ENCODE results near the gene NFIA.

Gene NFIA

GRCh38 chr1:61284248-61284854 is 202.0 kb downstream of the NFIA start:
- Histone ChIP-seq H2AFZ (ENCODE audit: low read depth, low read length) (no peak overlapping the region), H3K36me3 (ENCODE audit: insufficient read depth, low read length) (no peaks in the 10 kb centered on the region), H3K4me1 (ENCODE audit: insufficient read depth, low read length) (no peaks in the 10 kb centered on the region), H3K4me3 (ENCODE audit: low read length) (no peak overlapping the region), H3K9me3 (ENCODE audit: low read length) (no peaks in the 10 kb centered on the region), H3K27me3 (ENCODE audit: insufficient read depth, low read length) (no peaks in the 10 kb centered on the region)

DNA sequence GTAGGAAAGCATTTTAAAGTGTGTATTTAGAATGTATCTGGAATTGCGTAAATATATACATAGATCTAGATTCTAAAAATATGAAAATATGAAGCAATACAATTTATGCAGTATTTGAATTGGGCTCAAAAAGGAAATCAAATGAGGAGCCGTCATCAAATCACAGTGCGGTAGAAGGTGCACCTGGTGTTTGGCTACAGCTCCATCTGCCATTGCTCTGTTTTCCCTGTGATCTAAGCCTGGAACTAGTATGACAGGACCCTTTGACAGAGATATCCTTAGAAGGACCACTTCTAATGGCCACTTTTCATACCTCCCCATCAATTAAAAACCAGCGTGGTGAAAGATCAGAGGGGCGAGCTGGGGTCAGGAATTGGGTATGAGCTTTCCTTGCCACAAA is 202.6 kb downstream of the NFIA start:
- Histone ChIP-seq H3K4me3 (ENCODE audit: low read length) (no peak overlapping the region), H3K9me3 (ENCODE audit: low read length) (no peaks in the 10 kb centered on the region), H3K27me3 (ENCODE audit: insufficient read depth, low read length) (no peaks in the 10 kb centered on the region), H3K4me1 (ENCODE audit: insufficient read depth, low read length) (no peaks in the 10 kb centered on the region), H3K36me3 (ENCODE audit: insufficient read depth, low read length) (no peaks in the 10 kb centered on the region), H2AFZ (ENCODE audit: low read depth, low read length) (no peak overlapping the region)

- no peaks in the 10 kb centered on the region for H3K27me3 ChIP-seq (ENCODE audit: insufficient read depth, low read length)
- no peaks in the 10 kb centered on the region for H3K36me3 ChIP-seq (ENCODE audit: insufficient read depth, low read length)
- no peaks in the 10 kb centered on the region for H3K4me1 ChIP-seq (ENCODE audit: insufficient read depth, low read length)
- no peak overlapping the region for H2AFZ ChIP-seq (ENCODE audit: low read depth, low read length)
- no peak overlapping the region for H3K4me3 ChIP-seq (ENCODE audit: low read length)
- no peaks in the 10 kb centered on the region for H3K9me3 ChIP-seq (ENCODE audit: low read length)
Observed at GRCh38 chr1:61285371-61285885, 203.1 kb downstream of the NFIA start.

DNA sequence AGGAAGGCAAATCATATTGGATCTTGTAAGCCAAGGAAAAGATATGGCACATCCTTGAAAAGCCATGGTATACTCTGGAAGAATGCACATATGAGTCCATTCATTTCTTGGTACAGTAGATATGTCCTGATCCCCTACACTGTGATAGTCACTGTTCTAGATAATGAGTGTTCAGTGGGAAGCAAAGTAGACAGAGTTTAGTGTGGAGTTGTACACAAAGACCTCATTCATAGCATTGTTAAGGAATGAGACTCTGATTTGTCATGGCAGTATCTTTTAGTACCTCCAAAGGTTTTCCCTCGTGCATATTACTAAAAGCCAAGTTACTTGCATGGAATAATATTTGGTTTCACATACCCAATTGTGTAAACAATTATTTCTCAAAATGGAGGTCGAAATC is 204.7 kb downstream of the NFIA start:
- no peaks in the 10 kb centered on the region for H3K36me3 ChIP-seq (ENCODE audit: insufficient read depth, low read length)
- no peaks in the 10 kb centered on the region for H3K9me3 ChIP-seq (ENCODE audit: low read length)
- no peaks in the 10 kb centered on the region for H3K4me1 ChIP-seq (ENCODE audit: insufficient read depth, low read length)
- H3K27me3 ChIP-seq (ENCODE audit: insufficient read depth, low read length): no peaks in the 10 kb centered on the region
- H2AFZ ChIP-seq (ENCODE audit: low read depth, low read length): no peak overlapping the region
- H3K4me3 ChIP-seq (ENCODE audit: low read length): no peak overlapping the region

DNA sequence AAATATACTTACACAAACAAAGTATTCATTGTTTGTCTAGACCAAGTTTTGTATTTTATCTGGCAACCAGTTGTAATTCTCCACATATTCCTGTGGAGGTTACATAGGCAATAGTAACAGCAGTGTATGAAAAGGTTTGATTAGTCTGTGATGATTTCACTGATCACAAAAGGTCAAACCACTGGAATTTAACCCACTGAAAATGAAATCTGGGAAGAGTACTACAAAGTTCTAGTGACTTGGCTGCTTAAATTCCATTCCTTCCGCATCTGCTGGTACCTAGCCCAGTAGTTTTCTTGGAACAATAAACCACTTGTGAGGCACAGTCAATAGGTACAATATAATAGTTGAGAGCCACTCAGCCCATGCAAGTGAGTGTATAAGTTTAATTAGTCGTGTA is 205.4 kb downstream of the NFIA start:
- H2AFZ ChIP-seq (ENCODE audit: low read depth, low read length): no peak overlapping the region
- H3K4me1 ChIP-seq (ENCODE audit: insufficient read depth, low read length): no peaks in the 10 kb centered on the region
- H3K9me3 ChIP-seq (ENCODE audit: low read length): no peaks in the 10 kb centered on the region
- H3K36me3 ChIP-seq (ENCODE audit: insufficient read depth, low read length): no peaks in the 10 kb centered on the region
- H3K4me3 ChIP-seq (ENCODE audit: low read length): no peak overlapping the region
- H3K27me3 ChIP-seq (ENCODE audit: insufficient read depth, low read length): no peaks in the 10 kb centered on the region

DNA sequence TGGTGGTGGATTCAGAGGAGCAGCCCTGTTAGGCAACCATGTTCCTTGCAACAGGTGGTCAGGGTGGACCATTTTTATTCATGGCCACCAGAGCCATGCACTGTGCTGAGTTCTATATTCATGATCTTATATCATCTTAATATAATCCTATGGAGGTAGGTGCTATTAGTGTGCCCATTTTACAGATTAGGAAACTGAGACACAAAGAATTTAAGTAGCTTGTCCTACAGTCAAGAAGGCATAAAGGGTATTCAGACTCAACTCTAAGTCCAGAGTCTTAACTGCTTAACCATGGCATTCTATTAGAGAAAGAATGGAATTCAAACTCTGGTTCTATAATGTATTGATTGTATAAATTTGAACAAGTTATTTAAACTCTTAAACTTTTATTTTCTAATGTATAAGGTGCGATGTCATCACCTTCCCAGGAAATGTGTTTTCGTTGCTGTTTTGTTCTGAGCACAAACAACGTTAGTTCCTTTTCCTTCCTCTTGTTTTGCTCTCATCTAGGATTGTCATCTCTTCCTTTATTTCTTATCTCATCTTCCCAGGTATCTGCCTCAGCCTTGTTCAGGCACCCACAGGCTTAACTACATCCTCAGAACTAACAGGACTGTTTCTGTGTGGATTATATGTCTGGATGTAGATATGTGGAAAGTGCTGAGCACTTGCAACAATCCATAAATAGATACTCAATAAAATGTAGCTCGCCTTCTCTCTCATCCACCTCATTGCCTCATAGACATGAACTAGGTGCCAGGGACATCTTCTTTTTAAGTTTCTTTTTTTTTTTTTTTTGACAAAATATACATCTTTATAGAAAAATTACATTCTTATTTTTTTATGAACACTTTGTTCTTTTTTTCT is 207.1 kb downstream of the NFIA start:
- Histone ChIP-seq H2AFZ (ENCODE audit: low read depth, low read length) (no peak overlapping the region), H3K9me3 (ENCODE audit: low read length) (no peaks in the 10 kb centered on the region), H3K4me3 (ENCODE audit: low read length) (no peak overlapping the region), H3K4me1 (ENCODE audit: insufficient read depth, low read length) (no peaks in the 10 kb centered on the region), H3K36me3 (ENCODE audit: insufficient read depth, low read length) (no peaks in the 10 kb centered on the region), H3K27me3 (ENCODE audit: insufficient read depth, low read length) (no peaks in the 10 kb centered on the region)

- Histone ChIP-seq H3K4me1 (ENCODE audit: insufficient read depth, low read length) (no peaks in the 10 kb centered on the region), H2AFZ (ENCODE audit: low read depth, low read length) (no peak overlapping the region), H3K9me3 (ENCODE audit: low read length) (no peaks in the 10 kb centered on the region), H3K36me3 (ENCODE audit: insufficient read depth, low read length) (no peaks in the 10 kb centered on the region), H3K4me3 (ENCODE audit: low read length) (no peak overlapping the region), H3K27me3 (ENCODE audit: insufficient read depth, low read length) (no peaks in the 10 kb centered on the region)
Observed at GRCh38 chr1:61290525-61290924, 208.2 kb downstream of the NFIA start.

DNA sequence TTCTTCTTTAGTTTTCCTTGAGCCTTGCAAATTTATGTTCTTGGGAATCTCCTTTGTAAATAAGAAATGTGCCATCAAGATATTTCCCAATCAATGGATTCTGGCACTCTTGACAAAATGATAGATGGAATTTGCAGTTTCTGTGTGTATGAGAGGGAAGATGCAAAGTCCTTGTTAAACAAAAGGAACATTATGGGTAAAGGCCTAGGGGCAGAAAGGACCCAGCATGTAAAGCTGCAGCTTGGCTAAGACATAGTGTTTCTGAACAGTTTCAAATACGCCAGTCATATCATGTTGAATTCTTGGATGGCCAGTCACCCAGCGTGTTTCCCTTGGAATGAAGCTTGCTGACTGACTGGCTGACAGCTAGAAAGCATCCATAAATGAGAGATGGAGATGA is 210.8 kb downstream of the NFIA start:
- no peaks in the 10 kb centered on the region for H3K36me3 ChIP-seq (ENCODE audit: insufficient read depth, low read length)
- no peaks in the 10 kb centered on the region for H3K27me3 ChIP-seq (ENCODE audit: insufficient read depth, low read length)
- H3K4me3 ChIP-seq (ENCODE audit: low read length): no peak overlapping the region
- H2AFZ ChIP-seq (ENCODE audit: low read depth, low read length): no peak overlapping the region
- no peaks in the 10 kb centered on the region for H3K4me1 ChIP-seq (ENCODE audit: insufficient read depth, low read length)
- no peaks in the 10 kb centered on the region for H3K9me3 ChIP-seq (ENCODE audit: low read length)

DNA sequence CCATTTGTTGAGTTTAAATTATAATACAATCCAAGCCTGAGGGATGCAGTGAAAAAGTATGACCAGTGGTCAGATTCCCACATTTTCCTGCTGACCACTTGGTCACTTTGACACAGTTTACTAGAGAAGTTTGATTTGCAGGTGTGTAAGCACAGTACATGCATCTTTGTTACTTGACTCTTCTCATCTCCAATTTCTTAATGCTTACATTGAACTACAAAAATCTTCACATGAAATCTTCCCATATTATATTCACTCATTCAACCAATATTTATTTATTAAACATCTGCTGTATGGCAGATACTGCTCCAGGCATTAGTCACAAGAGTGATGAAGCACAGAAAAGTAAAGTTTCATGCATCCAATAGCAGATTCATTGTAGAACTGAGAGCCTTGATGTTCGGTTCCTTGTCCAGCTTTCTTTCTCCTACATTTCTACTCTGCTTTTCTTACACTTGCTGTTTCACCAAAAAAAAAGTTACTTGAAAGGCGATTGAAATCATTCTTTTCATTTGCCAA is 211.7 kb downstream of the NFIA start:
- Histone ChIP-seq H3K36me3 (ENCODE audit: insufficient read depth, low read length) (no peaks in the 10 kb centered on the region), H3K9me3 (ENCODE audit: low read length) (no peaks in the 10 kb centered on the region), H3K27me3 (ENCODE audit: insufficient read depth, low read length) (no peaks in the 10 kb centered on the region), H3K4me1 (ENCODE audit: insufficient read depth, low read length) (no peaks in the 10 kb centered on the region), H2AFZ (ENCODE audit: low read depth, low read length) (no peak overlapping the region), H3K4me3 (ENCODE audit: low read length) (no peak overlapping the region)

- Histone ChIP-seq H3K4me3 (ENCODE audit: low read length) (no peak overlapping the region), H2AFZ (ENCODE audit: low read depth, low read length) (no peak overlapping the region), H3K4me1 (ENCODE audit: insufficient read depth, low read length) (no peaks in the 10 kb centered on the region), H3K27me3 (ENCODE audit: insufficient read depth, low read length) (no peaks in the 10 kb centered on the region), H3K36me3 (ENCODE audit: insufficient read depth, low read length) (no peaks in the 10 kb centered on the region), H3K9me3 (ENCODE audit: low read length) (no peaks in the 10 kb centered on the region)
Observed at GRCh38 chr1:61294930-61295329, 212.6 kb downstream of the NFIA start.

DNA sequence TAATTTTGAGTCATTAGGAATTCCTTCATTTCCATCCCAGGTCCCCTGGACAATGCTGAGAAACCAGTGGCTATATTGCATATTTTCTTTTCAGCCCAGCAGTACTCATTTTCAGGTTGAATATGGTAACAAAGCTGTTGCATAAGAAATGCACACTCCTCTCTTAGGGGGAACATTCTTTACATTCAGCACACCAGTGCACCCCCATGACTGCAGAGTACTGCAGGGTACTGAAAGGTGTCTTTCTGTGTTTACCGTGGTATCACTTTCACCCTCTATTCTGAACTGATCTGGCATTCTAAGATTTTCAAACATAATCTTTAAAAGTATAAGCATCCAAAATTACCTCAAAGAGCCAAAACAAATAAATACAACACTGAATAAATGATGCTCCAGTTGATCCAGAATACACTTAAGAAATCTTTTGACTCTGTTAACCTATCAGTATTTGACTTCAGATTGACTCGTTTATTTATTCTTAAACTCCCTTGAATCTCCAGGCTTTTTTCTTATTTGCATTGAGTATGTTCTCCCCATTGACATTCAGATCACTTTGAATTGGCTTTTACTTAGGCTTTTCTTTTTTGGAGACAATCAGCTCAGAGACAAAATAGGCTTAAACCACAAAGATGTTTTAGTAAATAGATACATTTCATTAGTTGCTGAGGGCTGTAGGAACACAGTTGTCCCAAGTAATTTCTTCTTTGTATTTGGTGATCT is 213.6 kb downstream of the NFIA start:
- no peaks in the 10 kb centered on the region for H3K27me3 ChIP-seq (ENCODE audit: insufficient read depth, low read length)
- H3K4me1 ChIP-seq (ENCODE audit: insufficient read depth, low read length): no peaks in the 10 kb centered on the region
- no peaks in the 10 kb centered on the region for H3K9me3 ChIP-seq (ENCODE audit: low read length)
- no peak overlapping the region for H3K4me3 ChIP-seq (ENCODE audit: low read length)
- H2AFZ ChIP-seq (ENCODE audit: low read depth, low read length): no peak overlapping the region
- no peaks in the 10 kb centered on the region for H3K36me3 ChIP-seq (ENCODE audit: insufficient read depth, low read length)

DNA sequence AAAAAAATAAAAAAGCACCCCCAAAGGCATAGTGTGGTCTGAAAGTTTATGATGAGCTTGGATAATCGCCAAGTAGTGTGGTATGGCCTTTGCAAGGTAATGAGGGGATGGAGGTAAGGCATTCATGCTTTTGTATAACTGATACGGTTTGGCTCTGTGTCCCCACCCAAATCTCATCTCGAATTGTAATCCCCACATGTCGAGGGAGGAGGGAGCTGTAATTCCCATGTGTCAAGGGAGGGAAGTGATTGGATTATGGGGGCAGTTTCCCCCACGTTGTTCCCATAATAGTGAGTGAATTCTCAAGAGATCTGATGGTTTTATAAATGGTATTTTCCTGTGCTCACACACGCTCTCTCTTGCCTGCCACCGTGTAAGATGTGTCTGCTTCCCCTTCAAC is 215.5 kb downstream of the NFIA start:
- H3K36me3 ChIP-seq (ENCODE audit: insufficient read depth, low read length): no peaks in the 10 kb centered on the region
- no peak overlapping the region for H3K4me3 ChIP-seq (ENCODE audit: low read length)
- no peaks in the 10 kb centered on the region for H3K9me3 ChIP-seq (ENCODE audit: low read length)
- H2AFZ ChIP-seq (ENCODE audit: low read depth, low read length): no peak overlapping the region
- H3K27me3 ChIP-seq (ENCODE audit: insufficient read depth, low read length): no peaks in the 10 kb centered on the region
- H3K4me1 ChIP-seq (ENCODE audit: insufficient read depth, low read length): no peaks in the 10 kb centered on the region

DNA sequence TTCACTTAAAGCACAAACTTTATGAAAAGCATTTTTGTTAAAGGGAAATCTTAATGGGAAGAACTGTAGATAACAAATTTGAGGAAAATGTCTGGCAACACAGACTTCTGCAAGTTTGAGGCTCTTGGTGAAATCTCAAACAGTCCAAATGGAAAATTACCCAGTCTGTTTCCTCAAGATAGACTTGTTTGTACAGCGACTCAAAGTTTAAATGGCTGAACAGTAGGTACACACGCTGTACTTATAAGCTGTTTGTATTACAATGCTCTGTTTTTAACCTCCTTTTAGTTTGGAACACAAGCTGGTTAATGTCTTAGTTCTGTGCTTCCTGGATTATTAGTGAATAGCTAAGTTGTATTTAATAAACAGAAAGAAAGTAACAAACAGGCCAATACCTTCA is 217.1 kb downstream of the NFIA start:
- H3K4me1 ChIP-seq (ENCODE audit: insufficient read depth, low read length): no peaks in the 10 kb centered on the region

More for the DNA sequence above, 217.1 kb downstream of the NFIA start:
- no peaks in the 10 kb centered on the region for H3K27me3 ChIP-seq (ENCODE audit: insufficient read depth, low read length)
- H3K4me3 ChIP-seq (ENCODE audit: low read length): no peak overlapping the region
- no peak overlapping the region for H2AFZ ChIP-seq (ENCODE audit: low read depth, low read length)
- H3K9me3 ChIP-seq (ENCODE audit: low read length): no peaks in the 10 kb centered on the region
- no peaks in the 10 kb centered on the region for H3K36me3 ChIP-seq (ENCODE audit: insufficient read depth, low read length)
